GM19193 (cell line): Measurements from ENCODE around the gene CTCF.
A peak's percentile ranks its signal among the peaks of the same experiment; 100 is the strongest.

ENCODE experiments used
- POLR2A ChIP-seq: IDR thresholded peaks from 4 replicates; pipeline ENCODE4 v1.6.1; 2011; ENCODE audit not compliant: insufficient read depth, insufficient read length; ENCODE audit errors: extremely low read depth

CTCF gene

DNA sequence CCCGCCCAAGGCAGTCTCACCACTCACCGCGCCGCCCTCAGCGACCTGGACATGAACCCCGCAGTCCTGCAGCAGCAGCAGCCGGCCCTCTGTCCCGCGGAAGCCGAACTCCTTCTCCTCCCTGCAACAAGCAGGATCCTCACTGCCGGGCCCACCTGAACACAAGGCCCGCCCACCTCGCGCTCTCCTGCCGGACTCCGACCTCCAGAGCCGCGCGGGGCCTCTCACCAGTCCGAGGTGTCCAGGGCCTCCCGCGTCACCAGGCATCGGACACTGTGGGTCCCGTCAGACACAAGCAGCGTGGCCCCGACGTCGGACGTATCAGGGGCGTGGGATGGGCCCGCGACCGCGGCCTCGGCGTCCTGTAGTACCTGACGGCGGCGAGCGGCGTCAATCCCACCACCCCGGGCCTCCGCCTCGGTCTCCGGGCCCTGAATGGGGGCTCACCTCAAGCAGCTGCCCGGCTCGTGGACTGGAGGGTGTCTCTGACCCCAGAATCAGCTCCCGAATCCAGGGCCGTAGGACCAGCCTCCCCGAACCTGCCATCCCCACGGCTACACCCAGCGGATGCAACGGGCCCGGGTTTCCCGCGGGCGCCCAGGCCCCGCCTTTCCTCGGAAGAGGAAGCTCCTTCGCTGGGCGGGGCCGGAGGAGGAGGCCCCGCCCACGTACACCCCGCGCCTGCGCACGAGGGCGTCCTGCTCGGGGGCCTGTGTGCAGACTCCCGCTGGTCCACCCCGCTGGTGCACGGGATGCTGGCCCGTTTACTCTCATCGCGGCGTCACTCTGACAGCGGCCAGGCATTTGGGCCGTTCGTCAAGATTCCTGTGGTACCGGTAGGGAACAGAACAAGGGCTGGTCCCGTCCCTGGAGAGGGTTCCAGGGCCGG is 97.6 kb downstream of the CTCF start, which contains the start of gene ACD:
Gene ACD, minus strand, starts transcription at position 586 of the 889 bp plus-strand sequence. Its CDS starts 40 bp downstream, at position 546.
- peak; percentile 88 for TF ChIP-seq POLR2A

DNA sequence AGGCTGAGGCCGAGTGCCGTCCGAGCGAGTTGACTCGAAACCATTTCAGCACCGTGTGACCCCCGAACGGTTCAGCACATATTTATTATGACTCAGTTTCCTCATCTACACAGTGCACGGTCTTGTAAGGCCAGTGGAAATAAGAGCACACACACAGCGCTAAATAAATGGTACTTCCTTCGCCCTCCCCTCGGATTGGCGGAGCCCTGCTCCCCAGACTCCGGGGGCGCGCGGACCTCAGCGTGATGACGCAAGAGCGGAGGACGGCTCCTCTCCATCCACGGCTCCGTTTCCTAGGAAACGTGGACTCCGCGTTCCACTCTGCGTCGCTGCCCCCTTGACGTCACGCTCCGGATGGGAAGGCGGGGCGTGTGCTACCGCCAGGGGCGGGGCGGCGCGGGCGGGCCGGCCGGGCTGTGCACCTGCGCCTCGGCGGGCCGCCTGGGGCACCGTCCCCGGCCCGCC is 98.3 kb downstream of the CTCF start, which contains the start of gene PARD6A:
Gene PARD6A, plus strand, starts transcription at position 397 of the 465 bp plus-strand sequence. CDS start 79 bp downstream, outside the sequence.
- TF ChIP-seq POLR2A: no peak

DNA sequence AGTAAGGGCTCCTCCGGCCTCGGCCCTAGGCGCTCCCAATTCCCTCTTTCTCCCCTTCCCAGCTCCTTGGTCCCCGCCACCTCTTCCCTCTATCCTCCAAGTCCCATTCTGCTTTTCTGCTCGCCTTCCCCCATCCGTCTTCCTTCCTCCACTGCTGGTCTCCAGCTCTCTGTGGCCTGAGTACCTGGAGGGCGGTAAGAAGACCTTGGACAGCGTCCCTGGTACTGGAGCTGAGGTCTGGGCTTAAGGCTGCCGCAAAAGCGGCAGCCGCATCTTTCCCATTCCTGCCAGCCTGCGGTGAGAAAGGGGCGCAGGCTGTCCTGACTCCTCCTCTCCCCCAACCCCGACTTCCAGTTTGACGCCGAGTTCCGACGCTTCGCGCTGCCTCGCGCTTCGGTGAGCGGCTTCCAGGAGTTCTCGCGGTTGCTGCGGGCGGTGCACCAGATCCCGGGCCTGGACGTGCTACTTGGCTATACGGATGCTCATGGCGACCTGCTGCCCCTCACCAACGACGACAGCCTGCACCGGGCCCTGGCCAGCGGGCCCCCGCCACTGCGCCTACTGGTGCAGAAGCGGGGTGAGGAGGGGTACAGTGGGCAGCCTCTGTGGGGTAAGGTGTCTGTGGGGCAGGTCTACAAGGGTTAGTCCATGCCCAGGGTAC is 98.9 kb downstream of the CTCF start:
- no peak for TF ChIP-seq POLR2A

DNA sequence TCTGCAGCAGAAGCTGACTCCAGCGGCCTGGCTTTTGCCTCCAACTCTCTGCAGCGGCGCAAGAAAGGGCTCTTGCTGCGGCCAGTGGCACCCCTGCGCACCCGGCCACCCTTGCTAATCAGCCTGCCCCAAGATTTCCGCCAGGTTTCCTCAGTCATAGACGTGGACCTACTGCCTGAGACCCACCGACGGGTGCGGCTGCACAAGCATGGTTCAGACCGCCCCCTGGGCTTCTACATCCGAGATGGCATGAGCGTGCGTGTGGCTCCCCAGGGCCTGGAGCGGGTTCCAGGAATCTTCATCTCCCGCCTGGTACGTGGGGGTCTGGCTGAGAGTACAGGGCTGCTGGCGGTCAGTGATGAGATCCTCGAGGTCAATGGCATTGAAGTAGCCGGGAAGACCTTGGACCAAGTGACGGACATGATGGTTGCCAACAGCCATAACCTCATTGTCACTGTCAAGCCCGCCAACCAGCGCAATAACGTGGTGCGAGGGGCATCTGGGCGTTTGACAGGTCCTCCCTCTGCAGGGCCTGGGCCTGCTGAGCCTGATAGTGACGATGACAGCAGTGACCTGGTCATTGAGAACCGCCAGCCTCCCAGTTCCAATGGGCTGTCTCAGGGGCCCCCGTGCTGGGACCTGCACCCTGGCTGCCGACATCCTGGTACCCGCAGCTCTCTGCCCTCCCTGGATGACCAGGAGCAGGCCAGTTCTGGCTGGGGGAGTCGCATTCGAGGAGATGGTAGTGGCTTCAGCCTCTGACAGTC is 99.7 kb downstream of the CTCF start:
- TF ChIP-seq POLR2A: no peak

DNA sequence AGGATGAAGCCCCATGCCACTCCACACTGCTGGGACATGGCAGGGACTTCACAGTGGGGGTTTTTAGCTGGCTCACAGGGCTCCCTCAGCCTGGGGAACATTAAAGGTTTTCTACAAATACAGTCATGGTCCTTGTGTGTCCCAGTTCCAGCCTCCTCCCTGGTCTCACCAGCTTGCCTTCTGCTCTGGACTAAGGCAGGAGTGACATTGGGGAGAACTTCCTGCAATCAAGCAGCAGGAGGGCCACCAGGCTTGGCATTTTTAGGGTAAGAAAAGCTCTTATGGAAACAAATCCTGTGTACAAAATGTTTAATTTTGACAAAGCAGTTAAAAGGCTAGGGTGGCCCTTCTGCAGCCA is 100.3 kb downstream of the CTCF start:
- TF ChIP-seq POLR2A: no peak

DNA sequence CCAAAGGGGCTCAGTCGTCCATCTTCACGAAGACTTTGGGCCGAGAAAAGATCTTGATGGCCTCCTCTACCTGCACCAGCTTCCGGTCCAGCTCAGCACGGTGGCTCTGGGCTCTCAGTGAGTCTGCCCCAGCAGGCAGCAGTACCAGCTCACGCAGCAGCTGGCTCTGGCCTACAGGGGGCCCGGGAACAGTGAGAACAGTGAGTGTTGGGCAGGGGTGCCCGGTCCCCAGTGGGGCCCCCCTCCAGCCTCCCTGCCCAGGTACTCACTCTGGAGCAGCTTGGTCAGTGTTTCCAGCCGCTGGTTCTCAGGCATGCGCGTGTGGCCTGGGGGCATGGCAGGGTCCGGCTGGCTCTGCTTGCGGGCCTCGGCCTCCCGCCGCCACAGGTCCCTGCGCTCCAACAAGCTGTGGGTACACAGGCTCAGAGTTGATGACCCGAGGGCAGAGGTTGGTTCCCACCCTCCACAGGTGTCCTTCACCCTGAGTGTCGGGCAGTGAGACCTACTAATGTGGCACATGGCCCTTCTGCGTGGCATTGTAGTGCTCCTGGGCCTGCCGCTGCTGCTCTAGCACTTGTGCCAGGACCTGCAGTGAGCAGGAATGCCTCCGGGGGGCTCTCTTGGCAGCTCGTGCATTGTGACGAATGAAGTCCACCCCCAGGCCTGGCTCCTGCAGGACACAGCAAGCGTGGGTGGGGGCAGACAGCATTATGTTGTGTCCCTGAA is 101.0 kb downstream of the CTCF start:
- TF ChIP-seq POLR2A: no peak

DNA sequence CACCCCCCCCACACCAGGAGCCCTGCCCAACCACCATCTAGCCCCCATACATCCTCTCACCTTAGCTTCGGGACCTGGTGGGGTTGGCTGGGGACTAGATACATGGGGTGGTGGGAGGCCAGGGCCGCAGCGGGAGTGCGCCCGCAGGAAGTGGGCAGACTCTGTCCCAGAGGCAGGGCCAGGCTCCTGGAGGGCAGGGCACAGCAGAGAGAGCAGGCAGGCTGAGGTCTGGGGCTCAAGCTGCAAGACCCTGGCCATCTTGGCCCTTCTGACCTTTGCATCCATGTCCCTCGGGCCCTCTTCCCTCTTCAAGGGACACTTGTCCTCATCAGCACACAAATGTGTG is 101.5 kb downstream of the CTCF start:
- no peak for TF ChIP-seq POLR2A

DNA sequence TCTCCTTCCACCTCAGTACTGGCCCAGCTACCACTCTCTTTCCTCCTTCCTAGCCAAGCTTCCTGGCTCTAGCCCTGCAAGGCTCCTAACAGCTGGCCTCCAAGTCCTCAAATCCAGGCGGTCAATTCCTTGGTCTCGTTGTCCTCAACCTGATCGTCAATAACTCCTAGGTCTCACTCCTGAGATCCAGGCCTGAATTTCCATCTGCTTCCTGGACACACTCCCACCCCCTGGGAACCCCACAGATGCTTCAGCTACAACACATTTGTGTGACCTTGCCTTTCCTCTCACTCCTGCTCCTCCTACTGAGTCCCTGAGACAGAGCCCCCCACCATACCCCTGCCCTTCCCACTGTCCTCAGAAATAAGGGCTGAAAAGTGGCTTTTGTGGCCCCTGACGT is 101.9 kb downstream of the CTCF start:
- TF ChIP-seq POLR2A: no peak

DNA sequence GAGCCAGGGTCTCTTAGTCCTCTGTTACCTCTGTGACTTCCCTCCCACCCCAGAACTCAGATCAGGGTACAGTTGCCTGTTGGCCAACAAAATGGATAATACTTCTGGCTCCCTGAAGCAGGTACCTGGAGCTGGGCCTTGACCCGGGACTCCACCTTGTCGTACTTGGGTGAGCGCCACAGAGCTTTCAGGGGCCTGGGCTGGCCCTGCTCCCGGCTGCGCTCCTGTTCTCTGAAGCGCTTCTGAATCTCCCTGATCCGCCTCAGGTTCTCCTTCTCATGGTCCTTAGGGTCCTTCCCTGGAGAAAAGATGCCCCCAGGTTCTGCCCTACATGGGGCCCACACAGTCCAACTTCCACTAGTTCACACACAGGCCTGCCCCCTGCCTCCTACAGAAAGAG is 102.5 kb downstream of the CTCF start:
- no peak for TF ChIP-seq POLR2A

DNA sequence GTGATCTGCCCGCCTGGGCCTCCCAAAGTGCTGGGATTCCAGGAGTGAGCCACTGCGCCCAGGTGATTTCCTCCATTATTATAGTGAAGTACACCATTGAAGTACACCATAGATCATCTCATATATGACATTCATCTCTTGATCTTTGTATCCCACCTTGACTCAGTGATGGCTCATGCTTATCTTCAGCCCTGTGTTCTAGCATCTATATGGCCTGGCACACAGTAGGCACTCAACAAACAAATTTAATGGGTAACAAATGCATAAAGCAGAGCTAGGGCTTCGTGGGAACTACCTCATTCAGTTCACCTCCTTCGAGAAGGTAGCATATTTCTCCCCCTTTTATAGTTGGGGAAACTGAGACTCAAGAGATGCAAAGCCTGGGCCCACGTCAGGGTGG is 103.3 kb downstream of the CTCF start:
- TF ChIP-seq POLR2A: no peak

DNA sequence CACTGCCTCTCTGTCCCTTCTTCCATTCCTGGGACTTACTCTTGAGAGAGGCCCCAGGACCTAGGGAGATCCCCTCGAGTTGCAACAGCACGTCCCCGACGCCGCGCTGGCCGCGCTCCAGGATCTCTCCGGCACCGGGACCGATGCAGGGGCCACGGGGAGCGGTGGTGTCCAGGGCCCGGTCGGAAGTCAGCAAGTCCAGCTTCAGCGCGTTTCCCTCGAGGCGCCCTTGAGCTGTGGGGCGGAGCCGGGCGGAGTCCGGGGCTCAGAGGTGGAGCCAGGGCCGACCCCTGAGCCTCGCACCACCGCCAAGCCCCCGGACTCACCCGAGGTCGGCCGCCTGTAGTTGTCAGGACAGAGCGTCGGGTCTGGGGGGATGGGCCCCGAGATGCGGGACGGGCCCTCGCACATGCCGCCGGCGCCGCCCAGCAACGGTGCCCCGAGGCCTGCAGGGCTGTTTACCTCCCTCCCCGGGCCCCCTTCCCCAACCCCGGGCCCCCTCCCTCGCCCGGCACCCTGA is 103.8 kb downstream of the CTCF start:
- no peak for TF ChIP-seq POLR2A

DNA sequence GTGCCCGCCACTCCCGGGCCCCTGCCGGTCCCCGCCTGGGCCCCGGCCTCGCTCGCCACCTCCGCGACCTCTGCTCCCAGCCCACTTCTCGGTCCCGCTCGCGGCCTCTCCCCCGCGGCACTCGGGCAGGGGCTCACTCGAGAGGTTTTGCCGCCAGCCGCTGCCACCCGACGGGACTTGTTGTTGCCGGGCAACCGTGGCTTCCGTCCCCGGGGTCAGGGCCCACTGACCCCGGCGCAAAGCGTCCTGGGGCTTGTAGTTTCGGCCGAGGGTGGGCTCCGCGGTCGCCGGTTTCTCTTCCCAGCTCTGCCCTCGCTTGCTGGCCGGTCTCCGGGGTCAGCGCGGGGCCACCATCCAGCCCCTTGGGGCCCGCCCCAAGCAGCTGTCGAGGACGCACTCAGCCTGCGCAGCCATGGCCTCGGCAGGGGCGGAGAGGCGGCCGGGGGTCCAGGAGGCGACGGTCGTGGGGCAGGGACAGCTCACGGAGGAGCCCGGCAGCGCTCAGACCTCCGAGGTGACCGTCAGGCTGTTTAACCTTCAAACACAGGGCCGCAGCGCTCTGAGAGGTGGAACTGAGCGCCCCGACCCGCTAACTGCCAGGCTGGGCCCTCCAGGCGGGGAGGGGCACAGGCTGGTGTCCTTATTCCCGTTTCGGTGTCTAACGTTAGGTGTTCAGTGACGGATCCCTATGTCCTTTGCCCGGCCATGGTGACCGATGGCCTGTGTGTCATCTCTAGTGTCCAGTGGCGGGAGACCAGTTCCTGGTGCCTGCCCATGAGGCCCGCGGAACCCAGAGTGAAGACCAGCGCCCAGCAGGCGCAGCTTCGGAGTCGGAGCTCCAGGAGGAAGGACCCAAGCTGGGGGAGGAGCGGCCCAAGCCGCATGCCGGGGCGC is 104.5 kb downstream of the CTCF start, which contains the start of the genes C16orf86 and ENKD1:
Gene C16orf86, plus strand, starts transcription at position 256 of the 894 bp plus-strand sequence. Its CDS starts 157 bp downstream, at position 413.
Gene ENKD1, minus strand, starts transcription at position 192 of the 894 bp plus-strand sequence. CDS start 308 bp downstream, outside the sequence.
- no peak for TF ChIP-seq POLR2A

DNA sequence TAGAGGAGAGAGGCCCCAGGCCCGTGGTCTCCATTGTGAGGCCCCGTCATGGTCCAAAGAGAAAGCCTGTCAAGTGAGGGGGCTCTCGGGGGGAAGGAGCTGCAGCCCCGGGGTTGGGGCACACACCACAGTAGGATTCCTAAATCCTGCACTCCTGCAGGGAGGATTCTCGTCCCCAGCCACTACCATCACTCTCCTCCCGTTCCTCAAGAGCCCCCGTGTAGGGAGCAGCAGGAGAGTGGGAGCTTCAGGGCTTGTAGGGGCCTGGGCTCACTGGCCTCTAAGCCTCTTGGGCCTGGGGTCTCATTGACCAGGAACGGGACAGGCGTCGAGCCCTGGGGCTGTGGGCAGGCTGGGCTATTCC is 105.1 kb downstream of the CTCF start:
- TF ChIP-seq POLR2A: no peak
